GM23338 (cell line): ENCODE measurements around the gene MRPL32. TPM values are rescaled to one million over a fixed set of nuclear protein-coding genes. Genes with fewer than 3 reads are reported as not detected.

Source experiments
- ATAC-seq: fragments of 200-7000 bp; cut with Tn5 transposase; 3 replicates; pipeline ENCODE4 v1.9.1; 2020
- DNase-seq: peaks from one replicate; pipeline ENCODE4 v3.0.0-alpha.2; 2015; ENCODE audit warnings: low spot score
- H2AFZ ChIP-seq: fragments of 200-600 bp; sonication (generic); 2 replicates; pipeline ENCODE4 v1.8.0; 2016; ENCODE audit warnings: antibody characterized with exemption, mild to moderate bottlenecking, moderate library complexity
- H3F3A ChIP-seq: fragments of 200-600 bp; sonication (generic); replicated peaks from 2 replicates; pipeline ENCODE4 v1.8.0; 2017; ENCODE audit warnings: antibody characterized with exemption, mixed run types, low read depth
- H3K27ac ChIP-seq: fragments of 200-600 bp; sonication (generic); 2 replicates; pipeline ENCODE4 v1.6.1; 2016; ENCODE audit warnings: low read depth
- H3K27me3 ChIP-seq: fragments of 200-600 bp; sonication (generic); 2 replicates; pipeline ENCODE4 v1.8.0; 2016; ENCODE audit warnings: mild to moderate bottlenecking, mixed run types, moderate library complexity; ENCODE audit not compliant: insufficient read depth
- H3K36me3 ChIP-seq: fragments of 200-600 bp; sonication (generic); 2 replicates; pipeline ENCODE4 v1.8.0; 2016; ENCODE audit warnings: mild to moderate bottlenecking; ENCODE audit not compliant: insufficient read depth
- H3K4me1 ChIP-seq: fragments of 200-600 bp; sonication (generic); 2 replicates; pipeline ENCODE4 v1.8.0; 2016; ENCODE audit warnings: mild to moderate bottlenecking, moderate library complexity; ENCODE audit not compliant: insufficient read depth
- H3K4me2 ChIP-seq: fragments of 200-600 bp; sonication (generic); 2 replicates; pipeline ENCODE4 v1.7.1; 2017; ENCODE audit warnings: mixed run types
- H3K4me3 ChIP-seq: fragments of 200-600 bp; sonication (generic); 2 replicates; pipeline ENCODE4 v1.6.1; 2016; ENCODE audit warnings: mixed run types
- H3K79me2 ChIP-seq: fragments of 200-600 bp; sonication (generic); replicated peaks from 2 replicates; pipeline ENCODE4 v1.8.0; 2017; ENCODE audit warnings: mild to moderate bottlenecking; ENCODE audit not compliant: insufficient read depth
- H3K9me2 ChIP-seq: fragments of 200-600 bp; sonication (generic); 2 replicates; pipeline ENCODE4 v1.8.0; 2017; ENCODE audit not compliant: insufficient read depth
- H4K20me1 ChIP-seq: fragments of 200-600 bp; sonication (generic); replicated peaks from 2 replicates; pipeline ENCODE4 v1.8.0; 2017; ENCODE audit warnings: mild to moderate bottlenecking; ENCODE audit not compliant: insufficient read depth
- H3K27ac Mint-ChIP-seq: 2 replicates; pipeline ENCODE4 v1.8.0; 2020; ENCODE audit warnings: inconsistent platforms, mild to moderate bottlenecking, moderate library complexity, mixed read lengths
- H3K27me3 Mint-ChIP-seq: 3 replicates; pipeline ENCODE4 v1.8.0; 2022; ENCODE audit warnings: low read depth, mild to moderate bottlenecking, moderate library complexity, mixed read lengths, inconsistent platforms; ENCODE audit not compliant: insufficient read depth, poor library complexity
- H3K36me3 Mint-ChIP-seq: 3 replicates; pipeline ENCODE4 v1.8.0; 2021; ENCODE audit warnings: low read depth, mild to moderate bottlenecking, inconsistent platforms, moderate library complexity, mixed read lengths
- H3K4me1 Mint-ChIP-seq: 3 replicates; pipeline ENCODE4 v1.8.0; 2020; ENCODE audit warnings: mild to moderate bottlenecking, inconsistent platforms, mixed read lengths
- H3K4me3 Mint-ChIP-seq: 3 replicates; pipeline ENCODE4 v1.8.0; 2021; ENCODE audit warnings: moderate library complexity, mild to moderate bottlenecking, inconsistent platforms, mixed read lengths
- H3K9me3 Mint-ChIP-seq: 3 replicates; pipeline ENCODE4 v1.8.0; 2020; ENCODE audit warnings: moderate library complexity, mild to moderate bottlenecking, inconsistent platforms, mixed read lengths
- ZNF331 ChIP-seq: fragments of 250-450 bp; sonication (Bioruptor Pico); IDR thresholded peaks from 2 replicates; pipeline ENCODE4 v1.5.0; 2020; ENCODE audit warnings: low read depth, mild to moderate bottlenecking, moderate library complexity
- polyA plus RNA-seq: library from polyadenylated mRNA; unstranded; fragments of >200 nt; fragmentation: Nextera tagmentation; extraction: Ambion mirVana; gene quantifications from 2 replicates; pipeline ENCODE4 v1.2.1, GENCODE V29; 2016
- total RNA-seq: library from RNA; depleted of rRNA; stranded (reverse); fragments of >200 nt; shearing (Covaris generic); gene quantifications from 2 replicates; pipeline ENCODE4 v1.2.3, GENCODE V29; 2014
- TF ChIP-seq, protein P1 (sequence below): fragments of 250-450 bp; sonication (Bioruptor Pico); IDR thresholded peaks from 2 replicates; pipeline ENCODE4 v1.5.0; 2020; ENCODE audit warnings: mild to moderate bottlenecking, moderate library complexity
- TF ChIP-seq, protein P2 (sequence below): IDR thresholded peaks from one replicate; pipeline ENCODE4 v1.6.1; 2018; ENCODE audit warnings: antibody characterized with exemption; ENCODE audit not compliant: unreplicated experiment
- TF ChIP-seq, protein P3 (sequence below): IDR thresholded peaks from 2 replicates; pipeline ENCODE4 v1.6.1; 2016; ENCODE audit warnings: antibody characterized with exemption

Gene MRPL32
- total and polyA plus RNA-seq, 2 experiments from 2014 or later: 93.4 to 303 TPM

DNA sequence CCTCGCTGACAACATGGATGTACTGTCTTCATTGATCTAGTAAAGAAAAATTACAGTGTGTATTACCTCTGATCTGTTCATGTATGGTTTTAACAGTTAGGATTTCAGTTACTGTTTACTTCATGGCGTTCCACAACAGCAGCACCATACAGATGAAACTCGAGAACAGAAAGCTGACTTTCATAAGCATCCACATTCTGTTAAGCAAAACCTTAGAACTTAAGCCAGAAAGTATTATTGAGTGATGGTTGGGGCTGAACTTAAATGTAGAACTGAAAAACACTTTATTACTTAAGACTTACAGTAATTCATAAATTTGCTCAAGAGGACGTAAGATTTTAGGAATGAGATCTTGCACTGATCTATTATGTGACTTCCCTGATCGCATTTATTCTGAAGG lies 3.7 kb downstream of the MRPL32 start:
- H3K36me3 Mint-ChIP-seq: peaks cover 43% of the 10 kb centered on the region
- no peak overlapping the region for H3K27ac ChIP-seq
- ATAC-seq (no peak), DNase-seq (no peak)
- H3K9me3 Mint-ChIP-seq: no peaks in the 10 kb centered on the region
- no peaks in the 10 kb centered on the region; the same call in 2 of the 3 replicates for H3K4me1 Mint-ChIP-seq
- H4K20me1 ChIP-seq: peaks cover 26% of the 10 kb centered on the region
- peaks cover 8% of the 10 kb centered on the region for H3K4me1 ChIP-seq
- H3K4me2 ChIP-seq: no peak overlapping the region
- no peak overlapping the region for H3K27ac Mint-ChIP-seq
- H3K4me3 Mint-ChIP-seq: no peak overlapping the region
- no peaks in the 10 kb centered on the region for H3K27me3 ChIP-seq
- H3F3A ChIP-seq: no peaks in the 10 kb centered on the region; the same call in 1 of the 2 replicates
- peaks cover 28% of the 10 kb centered on the region; the same call in 1 of the 2 replicates for H3K36me3 ChIP-seq
- H3K4me3 ChIP-seq: no peak overlapping the region
- peaks cover 13% of the 10 kb centered on the region for H3K27me3 Mint-ChIP-seq
- TF ChIP-seq, protein P1, sequence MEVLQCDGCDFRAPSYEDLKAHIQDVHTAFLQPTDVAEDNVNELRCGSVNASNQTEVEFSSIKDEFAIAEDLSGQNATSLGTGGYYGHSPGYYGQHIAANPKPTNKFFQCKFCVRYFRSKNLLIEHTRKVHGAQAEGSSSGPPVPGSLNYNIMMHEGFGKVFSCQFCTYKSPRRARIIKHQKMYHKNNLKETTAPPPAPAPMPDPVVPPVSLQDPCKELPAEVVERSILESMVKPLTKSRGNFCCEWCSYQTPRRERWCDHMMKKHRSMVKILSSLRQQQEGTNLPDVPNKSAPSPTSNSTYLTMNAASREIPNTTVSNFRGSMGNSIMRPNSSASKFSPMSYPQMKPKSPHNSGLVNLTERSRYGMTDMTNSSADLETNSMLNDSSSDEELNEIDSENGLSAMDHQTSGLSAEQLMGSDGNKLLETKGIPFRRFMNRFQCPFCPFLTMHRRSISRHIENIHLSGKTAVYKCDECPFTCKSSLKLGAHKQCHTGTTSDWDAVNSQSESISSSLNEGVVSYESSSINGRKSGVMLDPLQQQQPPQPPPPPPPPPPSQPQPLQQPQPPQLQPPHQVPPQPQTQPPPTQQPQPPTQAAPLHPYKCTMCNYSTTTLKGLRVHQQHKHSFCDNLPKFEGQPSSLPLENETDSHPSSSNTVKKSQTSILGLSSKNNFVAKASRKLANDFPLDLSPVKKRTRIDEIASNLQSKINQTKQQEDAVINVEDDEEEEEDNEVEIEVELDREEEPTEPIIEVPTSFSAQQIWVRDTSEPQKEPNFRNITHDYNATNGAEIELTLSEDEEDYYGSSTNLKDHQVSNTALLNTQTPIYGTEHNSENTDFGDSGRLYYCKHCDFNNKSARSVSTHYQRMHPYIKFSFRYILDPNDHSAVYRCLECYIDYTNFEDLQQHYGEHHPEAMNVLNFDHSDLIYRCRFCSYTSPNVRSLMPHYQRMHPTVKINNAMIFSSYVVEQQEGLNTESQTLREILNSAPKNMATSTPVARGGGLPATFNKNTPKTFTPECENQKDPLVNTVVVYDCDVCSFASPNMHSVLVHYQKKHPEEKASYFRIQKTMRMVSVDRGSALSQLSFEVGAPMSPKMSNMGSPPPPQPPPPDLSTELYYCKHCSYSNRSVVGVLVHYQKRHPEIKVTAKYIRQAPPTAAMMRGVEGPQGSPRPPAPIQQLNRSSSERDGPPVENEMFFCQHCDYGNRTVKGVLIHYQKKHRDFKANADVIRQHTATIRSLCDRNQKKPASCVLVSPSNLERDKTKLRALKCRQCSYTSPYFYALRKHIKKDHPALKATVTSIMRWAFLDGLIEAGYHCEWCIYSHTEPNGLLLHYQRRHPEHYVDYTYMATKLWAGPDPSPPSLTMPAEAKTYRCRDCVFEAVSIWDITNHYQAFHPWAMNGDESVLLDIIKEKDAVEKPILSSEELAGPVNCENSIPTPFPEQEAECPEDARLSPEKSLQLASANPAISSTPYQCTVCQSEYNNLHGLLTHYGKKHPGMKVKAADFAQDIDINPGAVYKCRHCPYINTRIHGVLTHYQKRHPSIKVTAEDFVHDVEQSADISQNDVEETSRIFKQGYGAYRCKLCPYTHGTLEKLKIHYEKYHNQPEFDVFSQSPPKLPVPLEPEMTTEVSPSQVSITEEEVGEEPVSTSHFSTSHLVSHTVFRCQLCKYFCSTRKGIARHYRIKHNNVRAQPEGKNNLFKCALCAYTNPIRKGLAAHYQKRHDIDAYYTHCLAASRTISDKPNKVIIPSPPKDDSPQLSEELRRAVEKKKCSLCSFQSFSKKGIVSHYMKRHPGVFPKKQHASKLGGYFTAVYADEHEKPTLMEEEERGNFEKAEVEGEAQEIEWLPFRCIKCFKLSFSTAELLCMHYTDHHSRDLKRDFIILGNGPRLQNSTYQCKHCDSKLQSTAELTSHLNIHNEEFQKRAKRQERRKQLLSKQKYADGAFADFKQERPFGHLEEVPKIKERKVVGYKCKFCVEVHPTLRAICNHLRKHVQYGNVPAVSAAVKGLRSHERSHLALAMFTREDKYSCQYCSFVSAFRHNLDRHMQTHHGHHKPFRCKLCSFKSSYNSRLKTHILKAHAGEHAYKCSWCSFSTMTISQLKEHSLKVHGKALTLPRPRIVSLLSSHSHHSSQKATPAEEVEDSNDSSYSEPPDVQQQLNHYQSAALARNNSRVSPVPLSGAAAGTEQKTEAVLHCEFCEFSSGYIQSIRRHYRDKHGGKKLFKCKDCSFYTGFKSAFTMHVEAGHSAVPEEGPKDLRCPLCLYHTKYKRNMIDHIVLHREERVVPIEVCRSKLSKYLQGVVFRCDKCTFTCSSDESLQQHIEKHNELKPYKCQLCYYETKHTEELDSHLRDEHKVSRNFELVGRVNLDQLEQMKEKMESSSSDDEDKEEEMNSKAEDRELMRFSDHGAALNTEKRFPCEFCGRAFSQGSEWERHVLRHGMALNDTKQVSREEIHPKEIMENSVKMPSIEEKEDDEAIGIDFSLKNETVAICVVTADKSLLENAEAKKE: no peak
- TF ChIP-seq ZNF331 (CRISPR knock-in tag): no peak
- TF ChIP-seq, protein P2, sequence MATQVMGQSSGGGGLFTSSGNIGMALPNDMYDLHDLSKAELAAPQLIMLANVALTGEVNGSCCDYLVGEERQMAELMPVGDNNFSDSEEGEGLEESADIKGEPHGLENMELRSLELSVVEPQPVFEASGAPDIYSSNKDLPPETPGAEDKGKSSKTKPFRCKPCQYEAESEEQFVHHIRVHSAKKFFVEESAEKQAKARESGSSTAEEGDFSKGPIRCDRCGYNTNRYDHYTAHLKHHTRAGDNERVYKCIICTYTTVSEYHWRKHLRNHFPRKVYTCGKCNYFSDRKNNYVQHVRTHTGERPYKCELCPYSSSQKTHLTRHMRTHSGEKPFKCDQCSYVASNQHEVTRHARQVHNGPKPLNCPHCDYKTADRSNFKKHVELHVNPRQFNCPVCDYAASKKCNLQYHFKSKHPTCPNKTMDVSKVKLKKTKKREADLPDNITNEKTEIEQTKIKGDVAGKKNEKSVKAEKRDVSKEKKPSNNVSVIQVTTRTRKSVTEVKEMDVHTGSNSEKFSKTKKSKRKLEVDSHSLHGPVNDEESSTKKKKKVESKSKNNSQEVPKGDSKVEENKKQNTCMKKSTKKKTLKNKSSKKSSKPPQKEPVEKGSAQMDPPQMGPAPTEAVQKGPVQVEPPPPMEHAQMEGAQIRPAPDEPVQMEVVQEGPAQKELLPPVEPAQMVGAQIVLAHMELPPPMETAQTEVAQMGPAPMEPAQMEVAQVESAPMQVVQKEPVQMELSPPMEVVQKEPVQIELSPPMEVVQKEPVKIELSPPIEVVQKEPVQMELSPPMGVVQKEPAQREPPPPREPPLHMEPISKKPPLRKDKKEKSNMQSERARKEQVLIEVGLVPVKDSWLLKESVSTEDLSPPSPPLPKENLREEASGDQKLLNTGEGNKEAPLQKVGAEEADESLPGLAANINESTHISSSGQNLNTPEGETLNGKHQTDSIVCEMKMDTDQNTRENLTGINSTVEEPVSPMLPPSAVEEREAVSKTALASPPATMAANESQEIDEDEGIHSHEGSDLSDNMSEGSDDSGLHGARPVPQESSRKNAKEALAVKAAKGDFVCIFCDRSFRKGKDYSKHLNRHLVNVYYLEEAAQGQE: no peak
- TF ChIP-seq, protein P3, sequence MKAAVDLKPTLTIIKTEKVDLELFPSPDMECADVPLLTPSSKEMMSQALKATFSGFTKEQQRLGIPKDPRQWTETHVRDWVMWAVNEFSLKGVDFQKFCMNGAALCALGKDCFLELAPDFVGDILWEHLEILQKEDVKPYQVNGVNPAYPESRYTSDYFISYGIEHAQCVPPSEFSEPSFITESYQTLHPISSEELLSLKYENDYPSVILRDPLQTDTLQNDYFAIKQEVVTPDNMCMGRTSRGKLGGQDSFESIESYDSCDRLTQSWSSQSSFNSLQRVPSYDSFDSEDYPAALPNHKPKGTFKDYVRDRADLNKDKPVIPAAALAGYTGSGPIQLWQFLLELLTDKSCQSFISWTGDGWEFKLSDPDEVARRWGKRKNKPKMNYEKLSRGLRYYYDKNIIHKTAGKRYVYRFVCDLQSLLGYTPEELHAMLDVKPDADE: no peak
- peaks cover 51% of the 10 kb centered on the region for H3K79me2 ChIP-seq
- H2AFZ ChIP-seq: no peak overlapping the region
- no peaks in the 10 kb centered on the region for H3K9me2 ChIP-seq
